ENCODE data around the gene PLBD2. TPM values are rescaled to one million over a fixed set of nuclear protein-coding genes. Genes with fewer than 3 reads are reported as not detected.

PLBD2 gene
- total and polyA plus RNA-seq, 4 donors, result 12.1 to 31.2 (median 19.6) TPM

GRCh38 chr12:113374823-113375428 is 16.5 kb downstream of the PLBD2 start:
- Histone ChIP-seq H3K9ac (ENCODE audit: low read depth in 1 of 2, low read length in 2 of 2) (no peak overlapping the region), H3K27me3 (ENCODE audit: control insufficient read depth in 4 of 4, insufficient read depth in 4 of 4, low read length in 3 of 4) (no peaks in the 10 kb centered on the region), H3K4me1 (ENCODE audit: control insufficient read depth in 4 of 4, insufficient read depth in 4 of 4, low read length in 3 of 4) (no peaks in the 10 kb centered on the region), H3K4me3 (ENCODE audit: low read depth in 1 of 3, low read length in 3 of 3) (no peak overlapping the region), H3K36me3 (ENCODE audit: control insufficient read depth in 4 of 4, insufficient read depth in 3 of 4, low read depth in 1 of 4, low read length in 3 of 4) (peaks cover 6 to 11% (median 7%) of the 10 kb centered on the region in 4 donors), H3K9me3 (ENCODE audit: control insufficient read depth in 4 of 4, low read length in 3 of 4) (no peaks in the 10 kb centered on the region), H3K27ac (ENCODE audit: low read depth in 1 of 2, low read length in 2 of 2) (no peak overlapping the region)
- 94% methylated on average over 4 of the region's 4 CpGs for WGBS
- TF ChIP-seq YY1 (IDR thresholded peaks at IDR 0.05), result no peak
- TF ChIP-seq GABPA (IDR thresholded peaks at IDR 0.05 in 1 of 2, conservative IDR thresholded peaks at IDR 0.05 in 1 of 2), result no peak
- no peak for TF ChIP-seq EGR1 (IDR thresholded peaks at IDR 0.05; ENCODE audit: low read depth in 2 of 2)
- TF ChIP-seq ZBTB33 (IDR thresholded peaks at IDR 0.05), result no peak
- TF ChIP-seq ATF3 (IDR thresholded peaks at IDR 0.05), result no peak
- no peak for TF ChIP-seq FOXA1 (IDR thresholded peaks at IDR 0.05)
- TF ChIP-seq REST (IDR thresholded peaks at IDR 0.05), result no peak
- TF ChIP-seq FOXA2 (IDR thresholded peaks at IDR 0.05), result no peak
- no peak for DNase-seq (ENCODE audit: low spot score)

- TF ChIP-seq MAX (IDR thresholded peaks at IDR 0.05), result no peak
- no peak for TF ChIP-seq ATF3 (IDR thresholded peaks at IDR 0.05)
- TF ChIP-seq NR2F2 (IDR thresholded peaks at IDR 0.05), result no peak
- no peak for TF ChIP-seq RXRA (IDR thresholded peaks at IDR 0.05)
- no peak for TF ChIP-seq RAD21 (IDR thresholded peaks at IDR 0.05)
- no peak for TF ChIP-seq JUND (IDR thresholded peaks at IDR 0.05)
- TF ChIP-seq TAF1 (conservative IDR thresholded peaks at IDR 0.05), result no peak
- TF ChIP-seq SP1 (IDR thresholded peaks at IDR 0.05), result no peak
- TF ChIP-seq HNF4G (IDR thresholded peaks at IDR 0.05), result no peak
- TF ChIP-seq ZBTB33 (IDR thresholded peaks at IDR 0.05), result no peak
- TF ChIP-seq CTCF (IDR thresholded peaks at IDR 0.05; ENCODE audit: low read depth, low read length, missing input control), result no peak
- no peak for TF ChIP-seq FOXA2 (IDR thresholded peaks at IDR 0.05)
- TF ChIP-seq YY1 (IDR thresholded peaks at IDR 0.05), result no peak
- Histone ChIP-seq H3K9me3 (ENCODE audit: control insufficient read depth in 4 of 4, low read length in 3 of 4) (no peaks in the 10 kb centered on the region), H3K9ac (ENCODE audit: low read depth in 1 of 2, low read length in 2 of 2) (no peak overlapping the region), H3K4me1 (ENCODE audit: control insufficient read depth in 4 of 4, insufficient read depth in 4 of 4, low read length in 3 of 4) (peaks cover 0 to 2% (median 0%) of the 10 kb centered on the region in 4 donors), H3K4me3 (ENCODE audit: low read depth in 1 of 3, low read length in 3 of 3) (no peak overlapping the region), H3K27ac (ENCODE audit: low read depth in 1 of 2, low read length in 2 of 2) (no peak overlapping the region), H3K27me3 (ENCODE audit: control insufficient read depth in 4 of 4, insufficient read depth in 4 of 4, low read length in 3 of 4) (no peaks in the 10 kb centered on the region), H3K36me3 (ENCODE audit: control insufficient read depth in 4 of 4, insufficient read depth in 3 of 4, low read depth in 1 of 4, low read length in 3 of 4) (peaks cover 7 to 10% (median 8%) of the 10 kb centered on the region in 4 donors)
- 93% methylated on average over 3 of the region's 3 CpGs for WGBS
- DNase-seq (ENCODE audit: low spot score), result no peak
Observed at GRCh38 chr12:113378291-113378690, 19.9 kb downstream of the PLBD2 start.
